H1 (cell line): ENCODE results near the gene MANSC1. TPM values are rescaled to one million over a fixed set of nuclear protein-coding genes. Genes with fewer than 3 reads are reported as not detected.

Source experiments
- CTCF ChIA-PET: fragments of 300-600 bp; sonication (Branson Sonifier 250); formaldehyde crosslinking; loops from one replicate; lab custom pipeline; 2021; ENCODE audit not compliant: partially characterized antibody; lab: Charles Lee
- POLR2A ChIA-PET: fragments of 300-600 bp; sonication (Branson Sonifier 250); formaldehyde crosslinking; loops from one replicate; lab custom pipeline; 2021; ENCODE audit warnings: inconsistent platforms; ENCODE audit not compliant: partially characterized antibody; lab: Charles Lee
- DNase-seq, 2 experiments: peaks; one replicate each; pipeline versions ENCODE4 v3.0.0 to v3.0.0-alpha.2; 2010 to 2022; ENCODE audit warnings: low spot score in 2 of 2, low read depth in 1 of 2, mixed read lengths in 1 of 2
- FAIRE-seq: peaks from 2 replicates; lab custom pipeline; 2011; peaks lifted over from hg19 to GRCh38; lab: Jason Lieb, UNC
- H2AFZ ChIP-seq: 2 replicates; pipeline ENCODE4 v1.8.1; 2012; ENCODE audit warnings: low read length, inconsistent platforms
- H2AK5ac ChIP-seq: 2 replicates; pipeline ENCODE4 v1.6.1; 2013; ENCODE audit warnings: low read depth, low read length
- H2BK120ac ChIP-seq: replicated peaks from 2 replicates; pipeline ENCODE3; 2013; ENCODE audit warnings: low read depth, low read length, inconsistent platforms
- H2BK12ac ChIP-seq: 2 replicates; pipeline ENCODE4 v1.6.1; 2013; ENCODE audit warnings: low read depth, low read length
- H2BK15ac ChIP-seq: 2 replicates; pipeline ENCODE4 v1.6.1; 2013; ENCODE audit warnings: low read length
- H2BK20ac ChIP-seq: 2 replicates; pipeline ENCODE4 v1.6.1; 2013; ENCODE audit warnings: low read length
- H2BK5ac ChIP-seq: 2 replicates; pipeline ENCODE4 v1.6.1; 2013; ENCODE audit warnings: low read depth, low read length
- H3K14ac ChIP-seq: 2 replicates; pipeline ENCODE4 v1.6.1; 2013; ENCODE audit warnings: inconsistent platforms; ENCODE audit not compliant: insufficient read length
- H3K18ac ChIP-seq: 2 replicates; pipeline ENCODE4 v1.6.1; 2013; ENCODE audit warnings: low read length; ENCODE audit errors: extremely low read depth
- H3K23ac ChIP-seq: 2 replicates; pipeline ENCODE4 v1.6.1; 2013; ENCODE audit warnings: inconsistent platforms; ENCODE audit not compliant: insufficient read length
- H3K23me2 ChIP-seq: 2 replicates; pipeline ENCODE4 v1.6.1; 2013; ENCODE audit warnings: low read depth, low read length
- H3K27ac ChIP-seq: 2 replicates; pipeline ENCODE4 v1.6.1; 2011; ENCODE audit warnings: low read depth, low read length, inconsistent platforms
- H3K27me3 ChIP-seq, 4 experiments: replicated peaks in 1 of 4; 1 replicate in 1 of 4; 2 replicates in 3 of 4; pipeline versions ENCODE4 v1.6.1 to v1.8.1; 2011 to 2013; ENCODE audit warnings: low read length in 3 of 4, mild to moderate bottlenecking in 3 of 4, inconsistent platforms in 2 of 4, mixed read lengths in 2 of 4, moderate library complexity in 1 of 4; ENCODE audit not compliant: control insufficient read depth in 3 of 4, insufficient read depth in 3 of 4; ENCODE audit errors: extremely low read depth in 1 of 4
- H3K36me3 ChIP-seq, 4 experiments: 2 replicates each; pipeline versions ENCODE4 v1.6.1 to v1.8.1; 2011 to 2013; ENCODE audit warnings: mild to moderate bottlenecking in 4 of 4, low read length in 3 of 4, moderate library complexity in 2 of 4, control low read depth in 1 of 4, inconsistent platforms in 1 of 4; ENCODE audit not compliant: insufficient read depth in 4 of 4, control insufficient read depth in 2 of 4
- H3K4ac ChIP-seq: replicated peaks from 2 replicates; pipeline ENCODE3; 2013; ENCODE audit warnings: low read length, low read depth, mixed read lengths, inconsistent platforms; ENCODE audit not compliant: insufficient read length
- H3K4me1 ChIP-seq, 4 experiments: replicated peaks in 1 of 4; 1 replicate in 1 of 4; 2 replicates in 3 of 4; pipeline versions ENCODE4 v1.6.1 to v1.8.1; 2011 to 2013; ENCODE audit warnings: low read length in 3 of 4, inconsistent platforms in 2 of 4, mixed read lengths in 1 of 4; ENCODE audit not compliant: insufficient read depth in 4 of 4, control insufficient read depth in 3 of 4
- H3K4me2 ChIP-seq, 2 experiments: 2 replicates each; pipeline versions ENCODE4 v1.6.1 to v1.8.1; 2011 to 2013; ENCODE audit warnings: low read depth in 2 of 2, low read length in 2 of 2, control low read depth in 1 of 2, inconsistent platforms in 1 of 2, mild to moderate bottlenecking in 1 of 2; ENCODE audit not compliant: insufficient read depth in 1 of 2
- H3K4me3 ChIP-seq, 4 experiments: fragments of 200-600, 300-600 bp in 1 of 4; sonication (generic), shearing (Covaris generic), sonication (Bioruptor Twin) in 1 of 4; 2 replicates each; pipeline versions ENCODE4 v1.5.1 to v1.8.1; 2011 to 2016; ENCODE audit warnings: low read length in 4 of 4, low read depth in 3 of 4, control low read depth in 2 of 4, inconsistent platforms in 2 of 4, mild to moderate bottlenecking in 2 of 4, mixed read lengths in 1 of 4, moderate library complexity in 1 of 4; ENCODE audit not compliant: insufficient read depth in 2 of 4; ENCODE audit errors: extremely low read depth in 1 of 4
- H3K56ac ChIP-seq: replicated peaks from 2 replicates; pipeline ENCODE3; 2013; ENCODE audit warnings: low read depth, mild to moderate bottlenecking, mixed read lengths, low read length, inconsistent platforms; ENCODE audit not compliant: insufficient read length
- H3K79me1 ChIP-seq: 2 replicates; pipeline ENCODE4 v1.6.1; 2013; ENCODE audit warnings: low read depth, low read length, control low read depth
- H3K79me2 ChIP-seq, 2 experiments: 2 replicates each; pipeline versions ENCODE4 v1.6.1 to v1.8.1; 2012 to 2013; ENCODE audit warnings: low read length in 2 of 2, mild to moderate bottlenecking in 2 of 2, inconsistent platforms in 1 of 2; ENCODE audit not compliant: insufficient read depth in 2 of 2, control insufficient read depth in 1 of 2
- H3K9ac ChIP-seq, 4 experiments: replicated peaks in 1 of 4; 1 replicate in 1 of 4; 2 replicates in 3 of 4; pipeline versions ENCODE4 v1.6.1 to v1.8.1; 2011 to 2013; ENCODE audit warnings: low read depth in 3 of 4, low read length in 3 of 4, control low read depth in 2 of 4, mild to moderate bottlenecking in 2 of 4, moderate library complexity in 2 of 4, inconsistent platforms in 1 of 4; ENCODE audit errors: extremely low read depth in 1 of 4
- H3K9me3 ChIP-seq, 2 experiments: 2 replicates each; pipeline versions ENCODE4 v1.6.1 to v1.8.1; 2012 to 2013; ENCODE audit warnings: mild to moderate bottlenecking in 2 of 2, moderate library complexity in 2 of 2, control low read depth in 1 of 2, inconsistent platforms in 1 of 2, low read depth in 1 of 2, low read length in 1 of 2, mixed read lengths in 1 of 2; ENCODE audit not compliant: insufficient read depth in 2 of 2
- H4K20me1 ChIP-seq, 2 experiments: replicated peaks in 1 of 2; 2 replicates each; pipeline versions ENCODE3 to v1.8.1; 2011 to 2013; ENCODE audit warnings: inconsistent platforms in 2 of 2, low read length in 2 of 2, mild to moderate bottlenecking in 1 of 2; ENCODE audit not compliant: insufficient read depth in 2 of 2, control insufficient read depth in 1 of 2
- H4K5ac ChIP-seq: 2 replicates; pipeline ENCODE4 v1.6.1; 2013; ENCODE audit warnings: low read length, low read depth, mixed read lengths, inconsistent platforms; ENCODE audit not compliant: insufficient read length
- H4K8ac ChIP-seq: 2 replicates; pipeline ENCODE4 v1.8.0; 2013; ENCODE audit warnings: mild to moderate bottlenecking, moderate library complexity, low read length, inconsistent platforms; ENCODE audit not compliant: insufficient read depth; ENCODE audit errors: extremely low read depth
- H4K91ac ChIP-seq: replicated peaks from 2 replicates; pipeline ENCODE3; 2013; ENCODE audit warnings: low read length, mixed read lengths, inconsistent platforms; ENCODE audit not compliant: insufficient read length
- CBX8 ChIP-seq: fragments of 300-800, 300-1000 bp; sonication (generic); IDR thresholded peaks from 2 replicates; pipeline ENCODE4 v1.7.1; 2016; ENCODE audit warnings: low read depth, low read length, borderline replicate concordance
- CEBPB ChIP-seq: IDR thresholded peaks from 2 replicates; pipeline ENCODE4 v1.6.1; 2012; ENCODE audit warnings: low read depth, low read length
- SAP30 ChIP-seq: fragments of 300-600 bp; sonication (generic); IDR thresholded peaks from 2 replicates; pipeline ENCODE4 v1.7.1; 2012; ENCODE audit warnings: low read length, moderate library complexity, mild to moderate bottlenecking, inconsistent platforms; ENCODE audit not compliant: insufficient read depth, insufficient replicate concordance
- YY1 ChIP-seq: IDR thresholded peaks from 2 replicates; pipeline ENCODE4 v1.6.1; 2011; ENCODE audit warnings: low read depth, mild to moderate bottlenecking, low read length
- WGBS, 2 experiments: shearing (Covaris generic) in 1 of 2; methylation state at CpG; one replicate each; pipeline versions ENCODE4 v1.1.6 to v1.1.7; 2013 to 2015; ENCODE audit warnings: low lambda C conversion rate in 2 of 2, mixed read lengths in 2 of 2, inconsistent platforms in 1 of 2, low coverage in 1 of 2, missing lambda C conversion rate in 1 of 2; ENCODE audit not compliant: insufficient replicate concordance in 2 of 2, insufficient coverage in 1 of 2, insufficient read length in 1 of 2; ENCODE audit errors: extremely low coverage in 1 of 2, missing lambda C conversion rate in 1 of 2; 5-methylcytosine and 5-hydroxymethylcytosine counted together
- polyA plus RNA-seq, 7 experiments: library from polyadenylated mRNA; depleted of rRNA in 3 of 7; stranded (reverse) in 5 of 7; unstranded in 2 of 7; fragments of >200 nt in 5 of 7; fragments of 200-250 nt in 2 of 7; gene quantifications; 1 replicate in 5 of 7; 2 replicates in 1 of 7; 4 replicates in 1 of 7; pipeline versions ENCODE4 v1.2.1 to v1.2.3, GENCODE V29; 2011 to 2013; ENCODE audit warnings: missing spikeins in 2 of 7, mixed read lengths in 2 of 7
- total RNA-seq: library from RNA; stranded (reverse); fragmentation: NEBNext Ultra II Directional; extraction: Animal tissue kit (Norgen Biotek cat#: 25700); gene quantifications from 2 replicates; pipeline ENCODE4 v1.2.1, GENCODE V29; 2021

Gene MANSC1
- total and polyA plus RNA-seq, 2 of the 8 experiments (the other 6 are each of a cell fraction or from before 2014, with no cell fraction given), result 2.0 to 8.9 TPM

DNA sequence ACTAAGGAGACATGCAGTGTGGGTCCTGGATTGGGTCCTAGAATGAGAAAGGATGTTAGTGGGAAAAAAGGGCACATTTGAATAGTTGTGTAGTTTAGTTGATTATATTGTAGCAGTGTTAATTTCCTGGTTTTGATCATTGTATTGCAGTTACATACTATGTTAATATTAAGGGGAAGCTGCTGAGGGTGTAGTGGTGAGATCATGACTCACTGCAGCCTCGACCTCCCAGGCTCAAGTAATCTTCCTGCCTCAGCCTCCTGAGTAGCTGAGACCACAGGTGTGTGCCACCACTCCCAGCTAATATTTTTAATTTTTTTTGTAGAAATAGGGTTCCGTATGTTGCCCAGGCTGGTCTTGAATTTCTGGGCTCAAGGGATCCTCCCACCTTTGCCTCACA lies 28.6 kb upstream of the MANSC1 start:
- Histone ChIP-seq H3K79me2 (no peaks in the 10 kb centered on the region), H3K27ac (no peak overlapping the region), H2BK20ac (no peak overlapping the region), H3K27me3 (no peaks in the 10 kb centered on the region), H3K4me1 (no peaks in the 10 kb centered on the region), H3K23me2 (no peaks in the 10 kb centered on the region), H3K23ac (no peak overlapping the region), H3K4ac (no peak overlapping the region), H2BK12ac (no peak overlapping the region), H2AFZ (no peak overlapping the region), H4K20me1 (no peaks in the 10 kb centered on the region), H2BK120ac (no peak overlapping the region), H4K8ac (no peak overlapping the region), H3K9me3 (no peaks in the 10 kb centered on the region), H3K14ac (no peak overlapping the region), H3K56ac (no peak overlapping the region), H2BK5ac (no peak overlapping the region), H3K79me1 (no peaks in the 10 kb centered on the region), H4K91ac (no peak overlapping the region), H3K9ac (no peak overlapping the region), H4K5ac (no peak overlapping the region), H2AK5ac (no peak overlapping the region), H3K18ac (no peak overlapping the region), H3K4me2 (no peak overlapping the region), H3K36me3 (peaks cover 0 to 4% (median 1%) of the 10 kb centered on the region in 4 experiments; a peak in 1 of 8 replicates), H2BK15ac (no peak overlapping the region), H3K4me3 (no peak overlapping the region)
- ChIA-PET CTCF (interaction anchor here (0.6 to 5.4 kb wide), 16 partner anchors 12 to 358 kb away, joined by 3 to 49 read pairs (median 4); no protein-coding TSS in a partner anchor), POLR2A (no interaction called here)
- FAIRE-seq, result no peak
- no peak for DNase-seq
- WGBS, 2 experiments, result 96% methylated on average over 2 of the region's 2 CpGs; no CpG with 5 or more reads in 1 of the 2 experiments
- TF ChIP-seq CBX8 (no peak), YY1 (no peak), CEBPB (no peak), SAP30 (no peak)
